Measurements from ENCODE around the gene SGCD. TPM values are rescaled to one million over a fixed set of nuclear protein-coding genes. Genes with fewer than 3 reads are reported as not detected.

The SGCD gene
- total and polyA plus RNA-seq, 2 of the 4 experiments (the other 2 are of a cell fraction): 5.8 to 10.6 TPM

DNA sequence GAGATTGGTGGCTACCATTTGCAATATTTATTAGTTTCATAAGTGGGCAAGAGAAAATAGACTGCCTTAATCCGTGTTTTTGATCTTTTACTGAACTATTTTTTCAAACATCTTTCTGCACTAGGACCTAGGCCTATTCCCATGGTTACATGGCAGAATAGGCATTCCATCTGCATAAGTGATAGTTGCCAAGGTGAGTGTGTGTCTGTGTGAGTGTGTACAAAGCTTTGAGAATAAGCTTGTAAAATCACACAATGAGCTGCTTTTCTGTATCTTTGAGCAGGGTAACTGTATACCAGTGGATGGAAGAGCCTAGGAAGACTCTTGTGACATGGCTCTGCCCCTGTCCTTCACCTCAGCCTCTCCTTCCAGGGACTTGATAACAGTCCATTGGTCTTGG lies 92.7 kb downstream of the SGCD start:
- H2BK120ac ChIP-seq (ENCODE audit: low read depth, low read length): no peak overlapping the region
- H2AK9ac ChIP-seq (replicated peaks; ENCODE audit: low read depth, low read length, poor library complexity): no peak overlapping the region
- no peak overlapping the region for H2BK20ac ChIP-seq (ENCODE audit: low read depth, low read length)
- H3K4me1 ChIP-seq (ENCODE audit: control insufficient read depth, insufficient read depth, low read length): no peaks in the 10 kb centered on the region
- H2BK15ac ChIP-seq (ENCODE audit: low read depth, low read length): no peak overlapping the region
- 0 out of 4 replicates have a peak, but pooled peaks cover 0 to 2% of the 10 kb centered on the region in 2 experiments for H3K79me1 ChIP-seq (ENCODE audit: low read depth in 1 of 2, low read length in 2 of 2)
- H3K9me3 ChIP-seq (ENCODE audit: control insufficient read depth, insufficient read depth, low read length): no peaks in the 10 kb centered on the region
- no peak overlapping the region for H4K91ac ChIP-seq (ENCODE audit: insufficient read depth, low read depth, low read length)
- no peaks in the 10 kb centered on the region for H3K9me1 ChIP-seq (ENCODE audit: insufficient read depth, low read length)
- no peak for DNase-seq
- no peak overlapping the region for H3K4me2 ChIP-seq (ENCODE audit: low read depth, low read length)
- H3K14ac ChIP-seq (replicated peaks; ENCODE audit: low read depth, low read length): no peak overlapping the region
- no peak overlapping the region for H3K18ac ChIP-seq (ENCODE audit: low read depth, low read length)
- H3K27ac ChIP-seq (ENCODE audit: insufficient read depth, low read length): no peak overlapping the region
- no peak overlapping the region for H4K5ac ChIP-seq (ENCODE audit: low read depth, low read length)
- no peak overlapping the region for H2AK5ac ChIP-seq (ENCODE audit: low read depth, low read length)
- ChIA-PET CTCF (no interaction called here), POLR2A (ENCODE audit: unreplicated experiment) (no interaction called here)
- no peak overlapping the region for H2AFZ ChIP-seq (replicated peaks; ENCODE audit: low read length, poor library complexity)
- no peak overlapping the region for H3K4ac ChIP-seq (ENCODE audit: low read depth, low read length)
- intact Hi-C loops (cut with micrococcal nuclease) (no loop called here), dilution Hi-C loops (cut with HindIII; ENCODE audit: low sequenced_read_pairs, unreplicated experiment) (no loop called here), in situ Hi-C loops (cut with MboI; ENCODE audit: low sequenced_read_pairs) (no loop called here)
- no peaks in the 10 kb centered on the region; the same call in 1 of the 2 replicates for H4K20me1 ChIP-seq (ENCODE audit: insufficient read depth, low read length)
- H3K23ac ChIP-seq (ENCODE audit: low read depth, low read length): no peak overlapping the region
- no CpG with 5 or more reads among the region's 1 CpG for WGBS, 2 experiments (ENCODE audit: extremely low coverage in 2 of 2, insufficient read length in 1 of 2)
- H2BK5ac ChIP-seq (ENCODE audit: low read depth, low read length, poor library complexity, severe bottlenecking): no peak overlapping the region
- H3K9ac ChIP-seq (ENCODE audit: low read depth, low read length): no peak overlapping the region
- 0 out of 2 replicates have a peak, but pooled peaks cover 1% of the 10 kb centered on the region for H3K36me3 ChIP-seq (ENCODE audit: control insufficient read depth, insufficient read depth, low read length)
- no peak overlapping the region for H3K4me3 ChIP-seq (ENCODE audit: insufficient read depth, low read depth, low read length)
- no peak for ATAC-seq (ENCODE audit: low read depth)
- H3K27me3 ChIP-seq (ENCODE audit: control insufficient read depth, insufficient read depth, low read length): no peaks in the 10 kb centered on the region
- TF ChIP-seq MAFK (IDR thresholded peaks at IDR 0.05; ENCODE audit: low read depth, low read length) (no peak), NFE2L2 (IDR thresholded peaks at IDR 0.05; ENCODE audit: low read depth, low read length) (no peak), CHD1 (IDR thresholded peaks at IDR 0.05; ENCODE audit: low read depth, low read length) (no peak), RFX5 (IDR thresholded peaks at IDR 0.05; ENCODE audit: low read depth, low read length) (no peak), SMC3 (IDR thresholded peaks at IDR 0.05; ENCODE audit: low read depth, low read length) (no peak), ELK1 (IDR thresholded peaks at IDR 0.05; ENCODE audit: borderline replicate concordance, low read depth, low read length) (no peak), RCOR1 (IDR thresholded peaks at IDR 0.05; ENCODE audit: insufficient replicate concordance, low read length) (no peak), RAD21 (IDR thresholded peaks at IDR 0.05; ENCODE audit: low read length) (no peak), POLR2A (IDR thresholded peaks at IDR 0.05; ENCODE audit: low read depth, low read length) (no peak), BHLHE40 (IDR thresholded peaks at IDR 0.05; ENCODE audit: low read depth, low read length) (no peak), CEBPB (IDR thresholded peaks at IDR 0.05; ENCODE audit: low read depth, low read length) (no peak), FOS (IDR thresholded peaks at IDR 0.05; ENCODE audit: low read depth, low read length) (no peak), MXI1 (IDR thresholded peaks at IDR 0.05; ENCODE audit: borderline replicate concordance, low read depth, low read length) (no peak), USF2 (IDR thresholded peaks at IDR 0.05; ENCODE audit: low read depth, low read length) (no peak), MAZ (IDR thresholded peaks at IDR 0.05; ENCODE audit: borderline replicate concordance, low read depth, low read length) (no peak)
- TF ChIP-seq, protein P1, sequence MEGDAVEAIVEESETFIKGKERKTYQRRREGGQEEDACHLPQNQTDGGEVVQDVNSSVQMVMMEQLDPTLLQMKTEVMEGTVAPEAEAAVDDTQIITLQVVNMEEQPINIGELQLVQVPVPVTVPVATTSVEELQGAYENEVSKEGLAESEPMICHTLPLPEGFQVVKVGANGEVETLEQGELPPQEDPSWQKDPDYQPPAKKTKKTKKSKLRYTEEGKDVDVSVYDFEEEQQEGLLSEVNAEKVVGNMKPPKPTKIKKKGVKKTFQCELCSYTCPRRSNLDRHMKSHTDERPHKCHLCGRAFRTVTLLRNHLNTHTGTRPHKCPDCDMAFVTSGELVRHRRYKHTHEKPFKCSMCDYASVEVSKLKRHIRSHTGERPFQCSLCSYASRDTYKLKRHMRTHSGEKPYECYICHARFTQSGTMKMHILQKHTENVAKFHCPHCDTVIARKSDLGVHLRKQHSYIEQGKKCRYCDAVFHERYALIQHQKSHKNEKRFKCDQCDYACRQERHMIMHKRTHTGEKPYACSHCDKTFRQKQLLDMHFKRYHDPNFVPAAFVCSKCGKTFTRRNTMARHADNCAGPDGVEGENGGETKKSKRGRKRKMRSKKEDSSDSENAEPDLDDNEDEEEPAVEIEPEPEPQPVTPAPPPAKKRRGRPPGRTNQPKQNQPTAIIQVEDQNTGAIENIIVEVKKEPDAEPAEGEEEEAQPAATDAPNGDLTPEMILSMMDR (conservative IDR thresholded peaks at IDR 0.05; ENCODE audit: low read depth, low read length): no peak
- no peak overlapping the region for H3K56ac ChIP-seq (ENCODE audit: extremely low read depth, insufficient read depth, low read length)
- no peak overlapping the region for H4K8ac ChIP-seq (ENCODE audit: low read depth in 2 of 2, low read length in 2 of 2)
- BruUV-seq (replicated peaks): no TSS peak

Data from IMR-90 (cell line).